Muscle layer of colon (tissue), 2 donors: ENCODE measurements around the gene ZMIZ1.

ENCODE experiments used
- H3K27ac ChIP-seq: one replicate; pipeline ENCODE4 v1.7.0; 2013; ENCODE audit warnings: low read depth, mild to moderate bottlenecking, low read length, moderate library complexity
- H3K27me3 ChIP-seq, 2 donors: one replicate each; pipeline ENCODE4 v1.7.0; 2013; ENCODE audit warnings: low read length in 2 of 2, mild to moderate bottlenecking in 2 of 2; ENCODE audit not compliant: insufficient read depth in 2 of 2, control insufficient read depth in 1 of 2
- H3K36me3 ChIP-seq: one replicate; pipeline ENCODE4 v1.7.0; 2013; ENCODE audit warnings: mild to moderate bottlenecking, low read length; ENCODE audit not compliant: insufficient read depth
- H3K4me1 ChIP-seq: one replicate; pipeline ENCODE4 v1.7.0; 2013; ENCODE audit warnings: mild to moderate bottlenecking, low read length; ENCODE audit not compliant: insufficient read depth
- H3K4me3 ChIP-seq, 2 donors: one replicate each; pipeline ENCODE4 v1.7.0; 2013; ENCODE audit warnings: low read length in 2 of 2, low read depth in 1 of 2, mild to moderate bottlenecking in 1 of 2, moderate library complexity in 1 of 2
- H3K9ac ChIP-seq: one replicate; pipeline ENCODE4 v1.7.0; 2013; ENCODE audit warnings: low read length
- H3K9me3 ChIP-seq: one replicate; pipeline ENCODE4 v1.7.0; 2013; ENCODE audit warnings: mild to moderate bottlenecking, low read length
- donor health status: abdominal sarcoma.
- donor health status: Adenocarcinoma of cecum.

The ZMIZ1 gene

GRCh38 chr10:79170226-79170752, 101.5 kb downstream of the ZMIZ1 start:
- no peak overlapping the region for H3K27ac ChIP-seq
- H3K36me3 ChIP-seq, result peaks cover 23% of the 10 kb centered on the region
- no peak overlapping the region for H3K4me3 ChIP-seq
- H3K9ac ChIP-seq, result no peak overlapping the region
- no peaks in the 10 kb centered on the region for H3K9me3 ChIP-seq
- no peaks in the 10 kb centered on the region for H3K27me3 ChIP-seq
- H3K4me1 ChIP-seq, result peaks cover 27% of the 10 kb centered on the region

GRCh38 chr10:79170993-79171392, 102.2 kb downstream of the ZMIZ1 start:
- H3K27ac ChIP-seq, result no peak overlapping the region
- H3K27me3 ChIP-seq, result no peaks in the 10 kb centered on the region
- H3K9ac ChIP-seq, result no peak overlapping the region
- H3K4me3 ChIP-seq, result no peak overlapping the region
- H3K9me3 ChIP-seq, result no peaks in the 10 kb centered on the region
- peaks cover 23% of the 10 kb centered on the region for H3K36me3 ChIP-seq
- H3K4me1 ChIP-seq, result peaks cover 27% of the 10 kb centered on the region

GRCh38 chr10:79171504-79171903, 102.7 kb downstream of the ZMIZ1 start:
- H3K27me3 ChIP-seq, result no peaks in the 10 kb centered on the region
- H3K4me1 ChIP-seq, result peaks cover 27% of the 10 kb centered on the region
- peaks cover 23% of the 10 kb centered on the region for H3K36me3 ChIP-seq
- H3K27ac ChIP-seq, result no peak overlapping the region
- no peaks in the 10 kb centered on the region for H3K9me3 ChIP-seq
- H3K4me3 ChIP-seq, result no peak overlapping the region
- H3K9ac ChIP-seq, result no peak overlapping the region

- H3K36me3 ChIP-seq, result peaks cover 16% of the 10 kb centered on the region
- H3K27me3 ChIP-seq, result no peaks in the 10 kb centered on the region
- H3K4me3 ChIP-seq, result no peak overlapping the region
- H3K9ac ChIP-seq, result no peak overlapping the region
- no peaks in the 10 kb centered on the region for H3K9me3 ChIP-seq
- no peak overlapping the region for H3K27ac ChIP-seq
- H3K4me1 ChIP-seq, result peaks cover 39% of the 10 kb centered on the region
These were observed 104.1 kb downstream of the ZMIZ1 start for GRCh38 chr10:79172881-79173280.

- Histone ChIP-seq H3K4me3 (no peak overlapping the region), H3K36me3 (peaks cover 14% of the 10 kb centered on the region), H3K4me1 (peaks cover 48% of the 10 kb centered on the region), H3K27me3 (no peaks in the 10 kb centered on the region), H3K9me3 (no peaks in the 10 kb centered on the region), H3K9ac (no peak overlapping the region), H3K27ac (no peak overlapping the region)
These were observed 105.0 kb downstream of the ZMIZ1 start for GRCh38 chr10:79173582-79174262.

GRCh38 chr10:79176052-79176501, 107.3 kb downstream of the ZMIZ1 start:
- H3K36me3 ChIP-seq, result peaks cover 12% of the 10 kb centered on the region
- H3K4me1 ChIP-seq, result peaks cover 62% of the 10 kb centered on the region
- H3K9me3 ChIP-seq, result no peaks in the 10 kb centered on the region
- no peaks in the 10 kb centered on the region for H3K27me3 ChIP-seq
- H3K27ac ChIP-seq, result peak overlapping the region; percentile 45
- no peak overlapping the region for H3K9ac ChIP-seq
- no peak overlapping the region for H3K4me3 ChIP-seq

- Histone ChIP-seq H3K9me3 (no peaks in the 10 kb centered on the region), H3K4me3 (no peak overlapping the region), H3K27me3 (no peaks in the 10 kb centered on the region), H3K9ac (no peak overlapping the region), H3K27ac (peak overlapping the region; percentile 17), H3K36me3 (peaks cover 12% of the 10 kb centered on the region), H3K4me1 (peaks cover 68% of the 10 kb centered on the region)
These were observed 108.3 kb downstream of the ZMIZ1 start for GRCh38 chr10:79176949-79177602.

- Histone ChIP-seq H3K4me3 (no peak overlapping the region), H3K9ac (no peak overlapping the region), H3K27ac (peak overlapping the region; percentile 8), H3K36me3 (peaks cover 12% of the 10 kb centered on the region), H3K4me1 (peaks cover 78% of the 10 kb centered on the region), H3K27me3 (no peaks in the 10 kb centered on the region), H3K9me3 (no peaks in the 10 kb centered on the region)
These were observed 109.4 kb downstream of the ZMIZ1 start for GRCh38 chr10:79178070-79178576.

- no peaks in the 10 kb centered on the region for H3K27me3 ChIP-seq
- H3K9ac ChIP-seq, result no peak overlapping the region
- H3K4me3 ChIP-seq, result no peak overlapping the region
- H3K4me1 ChIP-seq, result peaks cover 84% of the 10 kb centered on the region
- peak overlapping the region; percentile 8 for H3K27ac ChIP-seq
- H3K36me3 ChIP-seq, result peaks cover 11% of the 10 kb centered on the region
- H3K9me3 ChIP-seq, result no peaks in the 10 kb centered on the region
These were observed 109.9 kb downstream of the ZMIZ1 start for GRCh38 chr10:79178614-79179163.

- Histone ChIP-seq H3K27ac (peak overlapping the region; percentile 8), H3K36me3 (peaks cover 5% of the 10 kb centered on the region), H3K9ac (no peak overlapping the region), H3K27me3 (no peaks in the 10 kb centered on the region), H3K4me3 (no peak overlapping the region), H3K9me3 (no peaks in the 10 kb centered on the region), H3K4me1 (peaks cover 91% of the 10 kb centered on the region)
These were observed 110.6 kb downstream of the ZMIZ1 start for GRCh38 chr10:79179164-79179956.

- Histone ChIP-seq H3K9ac (no peak overlapping the region), H3K4me1 (peaks cover 94% of the 10 kb centered on the region), H3K9me3 (no peaks in the 10 kb centered on the region), H3K27ac (peak overlapping the region; percentile 8), H3K4me3 (no peak overlapping the region), H3K36me3 (peaks cover 5% of the 10 kb centered on the region), H3K27me3 (no peaks in the 10 kb centered on the region)
These were observed 111.2 kb downstream of the ZMIZ1 start for GRCh38 chr10:79179957-79180309.
